Middle frontal gyrus (tissue), 1 donor: ENCODE measurements around the gene ZBTB7A.
"Not testable (repeated sequence)": the region's sequence is repeated elsewhere in the genome, so short reads cannot be mapped to it uniquely, and the experiment has no call there.

Experiments
- DNase-seq: peaks from one replicate; pipeline ENCODE4 v3.0.0-alpha.2; 2015; ENCODE audit warnings: low spot score; ENCODE audit errors: extremely low spot score

ZBTB7A gene

GRCh38 chr19:4016486-4016885 lies 50.2 kb downstream of the ZBTB7A start:
- DNase-seq = no peak

GRCh38 chr19:4015705-4016402 lies 50.8 kb downstream of the ZBTB7A start:
- no peak for DNase-seq

GRCh38 chr19:4014541-4015491 lies 51.9 kb downstream of the ZBTB7A start:
- no peak for DNase-seq

- no peak for DNase-seq
These were observed 52.7 kb downstream of the ZBTB7A start for GRCh38 chr19:4013886-4014540.

- DNase-seq = no peak
These were observed 53.6 kb downstream of the ZBTB7A start for GRCh38 chr19:4012975-4013634.

GRCh38 chr19:4012092-4012974 lies 54.4 kb downstream of the ZBTB7A start:
- no peak for DNase-seq

- DNase-seq = not testable (repeated sequence)
These were observed 55.3 kb downstream of the ZBTB7A start for GRCh38 chr19:4011430-4011829.

GRCh38 chr19:4010808-4011110 lies 55.9 kb downstream of the ZBTB7A start:
- no peak for DNase-seq

GRCh38 chr19:4009990-4010807 lies 56.5 kb downstream of the ZBTB7A start:
- no peak for DNase-seq

- DNase-seq = no peak
These were observed 58.7 kb downstream of the ZBTB7A start for GRCh38 chr19:4007836-4008539.

- peak; percentile 95 for DNase-seq
These were observed 59.5 kb downstream of the ZBTB7A start, which contains the start of gene PIAS4 for GRCh38 chr19:4007021-4007835. Gene PIAS4, plus strand, starts transcription at chr19:4007736. Its CDS starts 25 bp downstream, at chr19:4007761.

GRCh38 chr19:4005436-4005835 lies 61.3 kb downstream of the ZBTB7A start:
- DNase-seq = not testable (repeated sequence)

- DNase-seq = not testable (repeated sequence)
These were observed 65.9 kb downstream of the ZBTB7A start for GRCh38 chr19:4000798-4001197.

- DNase-seq = not testable (repeated sequence)
These were observed 67.9 kb downstream of the ZBTB7A start for GRCh38 chr19:3998667-3999412.

GRCh38 chr19:3995607-3996006 lies 71.1 kb downstream of the ZBTB7A start:
- DNase-seq = no peak
